H9 (cell line): ENCODE data around the gene GEN1. TPM values are rescaled to one million over a fixed set of nuclear protein-coding genes. Genes with fewer than 3 reads are reported as not detected.

Experiments
- DNase-seq: peaks from one replicate; pipeline ENCODE4 v3.0.0-alpha.2; 2017
- H2AFZ ChIP-seq: one replicate; pipeline ENCODE4 v1.6.1; 2013; ENCODE audit warnings: mild to moderate bottlenecking, low read length, control low read depth, moderate library complexity
- H2AK5ac ChIP-seq: 2 replicates; pipeline ENCODE4 v1.6.1; 2013; ENCODE audit warnings: low read length, control low read depth, mixed read lengths; ENCODE audit not compliant: insufficient read length
- H2BK120ac ChIP-seq: one replicate; pipeline ENCODE4 v1.6.1; 2013; ENCODE audit warnings: low read depth, mild to moderate bottlenecking, low read length, control low read depth, inconsistent platforms; ENCODE audit not compliant: poor library complexity, severe bottlenecking
- H2BK12ac ChIP-seq: 2 replicates; pipeline ENCODE4 v1.6.1; 2013; ENCODE audit warnings: low read length, control low read depth, mixed read lengths, low read depth; ENCODE audit not compliant: insufficient read length
- H2BK15ac ChIP-seq: 2 replicates; pipeline ENCODE4 v1.6.1; 2013; ENCODE audit warnings: low read depth, low read length, control low read depth
- H2BK20ac ChIP-seq: one replicate; pipeline ENCODE4 v1.6.1; 2013; ENCODE audit warnings: low read depth, mild to moderate bottlenecking, low read length, control low read depth, inconsistent platforms; ENCODE audit not compliant: poor library complexity, severe bottlenecking
- H2BK5ac ChIP-seq: 2 replicates; pipeline ENCODE4 v1.6.1; 2013; ENCODE audit warnings: low read length, control low read depth, mixed read lengths; ENCODE audit not compliant: insufficient read length
- H3K14ac ChIP-seq: 2 replicates; pipeline ENCODE4 v1.6.1; 2013; ENCODE audit warnings: low read length, control low read depth; ENCODE audit not compliant: insufficient read depth
- H3K18ac ChIP-seq: 2 replicates; pipeline ENCODE4 v1.6.1; 2013; ENCODE audit warnings: low read depth, mild to moderate bottlenecking, mixed read lengths, low read length, control low read depth; ENCODE audit not compliant: insufficient read length
- H3K23ac ChIP-seq: 2 replicates; pipeline ENCODE4 v1.6.1; 2013; ENCODE audit warnings: low read length, control low read depth, mixed read lengths, low read depth; ENCODE audit not compliant: insufficient read length
- H3K23me2 ChIP-seq: 2 replicates; pipeline ENCODE4 v1.6.1; 2013; ENCODE audit warnings: low read depth, mild to moderate bottlenecking, mixed read lengths, low read length, control low read depth; ENCODE audit not compliant: insufficient read length, poor library complexity, severe bottlenecking
- H3K27ac ChIP-seq: 2 replicates; pipeline ENCODE4 v1.5.1; 2013; ENCODE audit warnings: low read length, control low read depth, mixed read lengths, low read depth; ENCODE audit not compliant: insufficient read length
- H3K27me3 ChIP-seq: 2 replicates; pipeline ENCODE4 v1.6.1; 2013; ENCODE audit warnings: low read length, control low read depth, inconsistent platforms; ENCODE audit not compliant: insufficient read depth
- H3K4ac ChIP-seq: 2 replicates; pipeline ENCODE4 v1.6.1; 2013; ENCODE audit warnings: low read depth, mild to moderate bottlenecking, control low read depth, inconsistent platforms, low read length, moderate library complexity
- H3K4me1 ChIP-seq: 2 replicates; pipeline ENCODE4 v1.6.1; 2013; ENCODE audit warnings: low read length, control low read depth, inconsistent platforms; ENCODE audit not compliant: insufficient read depth
- H3K4me2 ChIP-seq: 2 replicates; pipeline ENCODE4 v1.6.1; 2013; ENCODE audit warnings: low read length, control low read depth, mixed read lengths; ENCODE audit not compliant: insufficient read length, insufficient read depth
- H3K56ac ChIP-seq: 2 replicates; pipeline ENCODE4 v1.6.1; 2013; ENCODE audit warnings: low read depth, mild to moderate bottlenecking, mixed read lengths, low read length, control low read depth; ENCODE audit not compliant: insufficient read length
- H3K79me1 ChIP-seq: 2 replicates; pipeline ENCODE4 v1.6.1; 2013; ENCODE audit warnings: low read depth, mild to moderate bottlenecking, moderate library complexity, low read length, control low read depth, inconsistent platforms; ENCODE audit not compliant: insufficient read depth, poor library complexity, severe bottlenecking
- H3K79me2 ChIP-seq: 2 replicates; pipeline ENCODE4 v1.6.1; 2013; ENCODE audit warnings: low read length, control low read depth, inconsistent platforms; ENCODE audit not compliant: insufficient read depth
- H3K9ac ChIP-seq: 2 replicates; pipeline ENCODE4 v1.6.1; 2013; ENCODE audit warnings: low read length, control low read depth, mixed read lengths; ENCODE audit not compliant: insufficient read length; ENCODE audit errors: extremely low read depth
- H3K9me3 ChIP-seq: one replicate; pipeline ENCODE4 v1.6.1; 2013; ENCODE audit warnings: low read depth, low read length, inconsistent platforms; ENCODE audit not compliant: control insufficient read depth
- H3T11ph ChIP-seq: one replicate; pipeline ENCODE4 v1.6.1; 2013; ENCODE audit warnings: mild to moderate bottlenecking, low read length, control low read depth, inconsistent platforms
- H4K20me1 ChIP-seq: one replicate; pipeline ENCODE4 v1.6.1; 2013; ENCODE audit not compliant: control insufficient read depth, insufficient read length, insufficient read depth
- H4K5ac ChIP-seq: 2 replicates; pipeline ENCODE4 v1.6.1; 2013; ENCODE audit warnings: low read depth, mild to moderate bottlenecking, mixed read lengths, low read length, control low read depth; ENCODE audit not compliant: insufficient read length
- H4K8ac ChIP-seq: replicated peaks from 2 replicates; pipeline ENCODE4 v1.6.1; 2013; ENCODE audit warnings: low read length, control low read depth, mixed read lengths, low read depth; ENCODE audit not compliant: insufficient read length
- H4K91ac ChIP-seq: 2 replicates; pipeline ENCODE4 v1.6.1; 2013; ENCODE audit warnings: low read depth, mild to moderate bottlenecking, moderate library complexity, mixed read lengths, low read length, control low read depth; ENCODE audit not compliant: insufficient read length
- H3K27ac Mint-ChIP-seq, 3 experiments: 2 replicates in 2 of 3; 3 replicates in 1 of 3; pipeline ENCODE4 v1.8.0; 2020 to 2021; ENCODE audit warnings: mixed read lengths in 3 of 3, mild to moderate bottlenecking in 1 of 3, moderate library complexity in 1 of 3
- H3K27me3 Mint-ChIP-seq: 2 replicates; pipeline ENCODE4 v1.8.0; 2021; ENCODE audit warnings: low read depth, mild to moderate bottlenecking, moderate library complexity, mixed read lengths
- H3K36me3 Mint-ChIP-seq, 3 experiments: 2 replicates in 2 of 3; 3 replicates in 1 of 3; pipeline ENCODE4 v1.8.0; 2020 to 2021; ENCODE audit warnings: low read depth in 3 of 3, mixed read lengths in 3 of 3; ENCODE audit not compliant: insufficient read depth in 1 of 3
- H3K4me1 Mint-ChIP-seq, 2 experiments: 2 replicates each; pipeline ENCODE4 v1.8.0; 2020; ENCODE audit warnings: mixed read lengths in 2 of 2
- H3K4me3 Mint-ChIP-seq, 2 experiments: 2 replicates in 1 of 2; 3 replicates in 1 of 2; pipeline ENCODE4 v1.8.0; 2020 to 2021; ENCODE audit warnings: mild to moderate bottlenecking in 2 of 2, mixed read lengths in 2 of 2, moderate library complexity in 1 of 2
- H3K9me3 Mint-ChIP-seq, 2 experiments: 2 replicates in 1 of 2; 3 replicates in 1 of 2; pipeline ENCODE4 v1.8.0; 2020; ENCODE audit warnings: mild to moderate bottlenecking in 2 of 2, mixed read lengths in 2 of 2, moderate library complexity in 1 of 2
- WGBS: extraction: QIAGEN DNeasy Blood & Tissue Kit; methylation state at CpG from one replicate; pipeline ENCODE4 v1.1.7; 2013; ENCODE audit warnings: missing lambda C conversion rate, low lambda C conversion rate, mixed read lengths; ENCODE audit not compliant: insufficient read length; ENCODE audit errors: extremely low coverage; 5-methylcytosine and 5-hydroxymethylcytosine counted together
- total RNA-seq: library from RNA; stranded (reverse); gene quantifications from 2 replicates; pipeline ENCODE4 v1.2.1, GENCODE V29; 2021
- TF ChIP-seq, protein P1 (sequence below): fragments of 200-600 bp; sonication (generic); conservative IDR thresholded peaks from 3 replicates; pipeline ENCODE4 v1.8.0; 2021; ENCODE audit warnings: antibody characterized with exemption, mild to moderate bottlenecking

Gene GEN1
- total RNA-seq, 1 experiment from 2014 or later: 28.1 TPM

DNA sequence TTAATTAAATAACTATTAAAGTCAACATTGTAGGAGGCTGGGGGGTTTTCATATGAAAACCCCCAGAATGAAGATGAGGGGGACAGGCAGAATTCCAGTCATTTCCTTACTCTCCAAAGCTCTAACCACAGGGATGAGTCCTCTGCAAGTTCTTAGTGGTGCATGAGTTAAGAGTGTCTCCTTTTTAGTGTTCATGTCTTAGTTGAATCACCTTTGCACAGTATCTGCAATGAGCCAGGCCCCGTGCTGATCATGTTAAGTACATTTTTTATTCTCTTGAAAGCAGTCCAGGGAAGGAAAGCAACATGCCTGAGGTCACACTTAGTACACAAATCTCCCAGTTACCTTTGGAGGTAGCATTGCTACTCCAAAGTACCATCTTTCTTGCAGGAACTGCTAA is 36.6 kb downstream of the GEN1 start:
- no peak overlapping the region for H4K91ac ChIP-seq
- no peak overlapping the region for H3T11ph ChIP-seq
- H4K20me1 ChIP-seq: no peaks in the 10 kb centered on the region
- H3K14ac ChIP-seq: no peak overlapping the region
- H3K9me3 ChIP-seq: no peaks in the 10 kb centered on the region
- no peak overlapping the region for H3K27ac ChIP-seq
- Mint-ChIP-seq H3K4me1 (peaks cover 7 to 15% of the 10 kb centered on the region in 2 experiments), H3K9me3 (no peaks in the 10 kb centered on the region), H3K27ac (peak overlapping the region in 1 of 3 experiments; percentile 65; a peak in 1 of 7 replicates), H3K36me3 (no peaks in the 10 kb centered on the region), H3K4me3 (no peak overlapping the region), H3K27me3 (peaks cover 12% of the 10 kb centered on the region)
- H3K56ac ChIP-seq: no peak overlapping the region
- no peak overlapping the region for H3K4ac ChIP-seq
- TF ChIP-seq, protein P1, sequence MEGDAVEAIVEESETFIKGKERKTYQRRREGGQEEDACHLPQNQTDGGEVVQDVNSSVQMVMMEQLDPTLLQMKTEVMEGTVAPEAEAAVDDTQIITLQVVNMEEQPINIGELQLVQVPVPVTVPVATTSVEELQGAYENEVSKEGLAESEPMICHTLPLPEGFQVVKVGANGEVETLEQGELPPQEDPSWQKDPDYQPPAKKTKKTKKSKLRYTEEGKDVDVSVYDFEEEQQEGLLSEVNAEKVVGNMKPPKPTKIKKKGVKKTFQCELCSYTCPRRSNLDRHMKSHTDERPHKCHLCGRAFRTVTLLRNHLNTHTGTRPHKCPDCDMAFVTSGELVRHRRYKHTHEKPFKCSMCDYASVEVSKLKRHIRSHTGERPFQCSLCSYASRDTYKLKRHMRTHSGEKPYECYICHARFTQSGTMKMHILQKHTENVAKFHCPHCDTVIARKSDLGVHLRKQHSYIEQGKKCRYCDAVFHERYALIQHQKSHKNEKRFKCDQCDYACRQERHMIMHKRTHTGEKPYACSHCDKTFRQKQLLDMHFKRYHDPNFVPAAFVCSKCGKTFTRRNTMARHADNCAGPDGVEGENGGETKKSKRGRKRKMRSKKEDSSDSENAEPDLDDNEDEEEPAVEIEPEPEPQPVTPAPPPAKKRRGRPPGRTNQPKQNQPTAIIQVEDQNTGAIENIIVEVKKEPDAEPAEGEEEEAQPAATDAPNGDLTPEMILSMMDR: no peak
- H2BK5ac ChIP-seq: no peak overlapping the region
- H3K79me2 ChIP-seq: no peaks in the 10 kb centered on the region
- no peaks in the 10 kb centered on the region for H3K79me1 ChIP-seq
- H2AFZ ChIP-seq: no peak overlapping the region
- H2BK12ac ChIP-seq: no peak overlapping the region
- no peaks in the 10 kb centered on the region for H3K23me2 ChIP-seq
- H4K8ac ChIP-seq: no peak overlapping the region
- H4K5ac ChIP-seq: no peak overlapping the region
- no peak overlapping the region for H2BK120ac ChIP-seq
- no peak overlapping the region for H3K18ac ChIP-seq
- peaks cover 2% of the 10 kb centered on the region; the same call in 1 of the 2 replicates for H3K4me1 ChIP-seq
- no peak overlapping the region for H2BK15ac ChIP-seq
- H3K4me2 ChIP-seq: no peak overlapping the region
- no peak overlapping the region for H3K23ac ChIP-seq
- no peak overlapping the region for H2AK5ac ChIP-seq
- DNase-seq: no peak
- WGBS: no CpG with 5 or more reads among the region's 1 CpG
- H3K27me3 ChIP-seq: no peaks in the 10 kb centered on the region
- H3K9ac ChIP-seq: no peak overlapping the region
- no peak overlapping the region for H2BK20ac ChIP-seq
